Liver (tissue), 9 donors: ENCODE results near the gene C6orf163. TPM values are rescaled to one million over a fixed set of nuclear protein-coding genes. Genes with fewer than 3 reads are reported as not detected.

Experiments
- DNase-seq: peaks from one replicate; pipeline ENCODE4 v3.0.0-alpha.2; 2017; ENCODE audit warnings: low spot score
- H3K27ac ChIP-seq, 2 donors: one replicate each; pipeline ENCODE4 v1.7.0; 2013; ENCODE audit warnings: inconsistent platforms in 2 of 2, low read length in 2 of 2, control low read depth in 1 of 2, low read depth in 1 of 2, mild to moderate bottlenecking in 1 of 2
- H3K27me3 ChIP-seq, 4 donors: one replicate each; pipeline versions ENCODE4 v1.6.1 to v1.7.0; 2013; ENCODE audit warnings: low read length in 3 of 4, inconsistent platforms in 1 of 4, mild to moderate bottlenecking in 1 of 4, moderate library complexity in 1 of 4; ENCODE audit not compliant: control insufficient read depth in 4 of 4, insufficient read depth in 4 of 4
- H3K36me3 ChIP-seq, 4 donors: one replicate each; pipeline versions ENCODE4 v1.6.1 to v1.7.0; 2013; ENCODE audit warnings: low read length in 3 of 4, mild to moderate bottlenecking in 3 of 4, low read depth in 1 of 4, moderate library complexity in 1 of 4; ENCODE audit not compliant: control insufficient read depth in 4 of 4, insufficient read depth in 3 of 4
- H3K4me1 ChIP-seq, 4 donors: one replicate each; pipeline versions ENCODE4 v1.6.1 to v1.7.0; 2013; ENCODE audit warnings: low read length in 3 of 4, mild to moderate bottlenecking in 3 of 4, moderate library complexity in 1 of 4; ENCODE audit not compliant: control insufficient read depth in 4 of 4, insufficient read depth in 4 of 4
- H3K4me3 ChIP-seq, 3 donors: one replicate each; pipeline versions ENCODE4 v1.6.1 to v1.7.0; 2013; ENCODE audit warnings: low read length in 3 of 3, control low read depth in 1 of 3, low read depth in 1 of 3, mild to moderate bottlenecking in 1 of 3
- H3K9ac ChIP-seq, 2 donors: one replicate each; pipeline ENCODE4 v1.7.0; 2013; ENCODE audit warnings: low read length in 2 of 2, mild to moderate bottlenecking in 2 of 2, moderate library complexity in 2 of 2, control low read depth in 1 of 2, low read depth in 1 of 2
- H3K9me3 ChIP-seq, 4 donors: one replicate each; pipeline versions ENCODE4 v1.6.1 to v1.7.0; 2013; ENCODE audit warnings: low read length in 3 of 4; ENCODE audit not compliant: control insufficient read depth in 4 of 4
- ATF3 ChIP-seq: IDR thresholded peaks from 2 replicates; pipeline ENCODE4 v1.6.1; 2016; ENCODE audit warnings: antibody characterized with exemption
- CTCF ChIP-seq: fragments of 150-350 bp; IDR thresholded peaks from 2 replicates; pipeline ENCODE4 v1.5.1; 2017; ENCODE audit warnings: improper control_type of control experiment, low read depth, low read length; ENCODE audit not compliant: missing input control
- EGR1 ChIP-seq, 2 donors: IDR thresholded peaks; 2 replicates each; pipeline ENCODE4 v1.6.1; 2016 to 2018; ENCODE audit warnings: antibody characterized with exemption in 2 of 2, low read depth in 2 of 2
- FOXA1 ChIP-seq: IDR thresholded peaks from 2 replicates; pipeline ENCODE4 v1.6.1; 2016; ENCODE audit warnings: antibody characterized with exemption
- JUND ChIP-seq, 2 donors: IDR thresholded peaks; 2 replicates each; pipeline ENCODE4 v1.6.1; 2016; ENCODE audit warnings: antibody characterized with exemption in 2 of 2
- NR2F2 ChIP-seq: IDR thresholded peaks from 2 replicates; pipeline ENCODE4 v1.6.1; 2016; ENCODE audit warnings: antibody characterized with exemption
- RAD21 ChIP-seq, 2 donors: IDR thresholded peaks; 2 replicates each; pipeline ENCODE4 v1.6.1; 2016; ENCODE audit warnings: antibody characterized with exemption in 2 of 2, mild to moderate bottlenecking in 2 of 2
- REST ChIP-seq: IDR thresholded peaks from 2 replicates; pipeline ENCODE4 v1.6.1; 2016; ENCODE audit warnings: antibody characterized with exemption, mild to moderate bottlenecking
- RXRA ChIP-seq, 2 donors: IDR thresholded peaks; 2 replicates each; pipeline ENCODE4 v1.6.1; 2017 to 2018; ENCODE audit warnings: antibody characterized with exemption in 2 of 2, mild to moderate bottlenecking in 1 of 2
- SP1 ChIP-seq: IDR thresholded peaks from 2 replicates; pipeline ENCODE4 v1.6.1; 2018; ENCODE audit warnings: antibody characterized with exemption, mild to moderate bottlenecking
- TAF1 ChIP-seq: conservative IDR thresholded peaks from 2 replicates; pipeline ENCODE4 v1.6.1; 2016; ENCODE audit warnings: antibody characterized with exemption, mild to moderate bottlenecking
- YY1 ChIP-seq: IDR thresholded peaks from 2 replicates; pipeline ENCODE4 v1.6.1; 2016; ENCODE audit warnings: antibody characterized with exemption, mild to moderate bottlenecking
- WGBS: extraction: QIAGEN DNeasy Blood & Tissue Kit; methylation state at CpG from one replicate; pipeline ENCODE4 v1.1.7; 2013; 5-methylcytosine and 5-hydroxymethylcytosine counted together
- polyA plus RNA-seq, 2 donors: library from polyadenylated mRNA; stranded (reverse) in 1 of 2; unstranded in 1 of 2; fragments of 200-250 nt in 1 of 2; fragments of >200 nt in 1 of 2; fragmentation: Nextera tagmentation in 1 of 2; extraction: Ambion mirVana in 1 of 2; gene quantifications; one replicate each; pipeline versions ENCODE4 v1.2.1 to v1.2.3, GENCODE V29; 2013 to 2015
- total RNA-seq, 2 donors: library from RNA; depleted of rRNA; stranded (reverse); fragments of >200 nt; gene quantifications; one replicate each; pipeline ENCODE4 v1.2.3, GENCODE V29; 2014
- TF ChIP-seq, protein P1 (sequence below): IDR thresholded peaks from 2 replicates; pipeline ENCODE4 v1.6.1; 2016; ENCODE audit warnings: antibody characterized with exemption
- donor health status: healthy.
- donor health status: healthy.
- donor health status: healthy.
- donor health status: healthy.
- donor health status: healthy.

C6orf163 gene
- total and polyA plus RNA-seq, 4 donors = 0.09 to 3.0 (median 0.67) TPM

DNA sequence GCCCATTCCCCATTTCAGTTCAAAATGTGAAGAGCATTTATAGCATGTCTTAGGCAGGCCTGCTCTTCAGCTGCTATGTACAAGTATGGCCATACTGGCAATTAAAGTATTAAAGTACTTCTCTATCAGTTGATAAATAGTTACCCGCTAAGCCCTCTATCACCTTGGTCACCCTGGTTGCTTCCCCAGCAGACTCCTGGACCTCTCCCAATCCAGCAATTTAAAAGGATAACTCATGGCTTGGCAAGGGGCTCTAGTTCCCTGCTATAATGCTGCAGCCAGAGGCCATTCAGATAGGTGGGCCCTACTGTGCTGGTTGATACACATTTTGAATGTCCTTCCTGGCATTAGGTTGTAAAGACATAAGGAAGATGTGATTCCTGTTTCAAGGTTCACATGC is 7.0 kb downstream of the C6orf163 start:
- TF ChIP-seq, protein P1, sequence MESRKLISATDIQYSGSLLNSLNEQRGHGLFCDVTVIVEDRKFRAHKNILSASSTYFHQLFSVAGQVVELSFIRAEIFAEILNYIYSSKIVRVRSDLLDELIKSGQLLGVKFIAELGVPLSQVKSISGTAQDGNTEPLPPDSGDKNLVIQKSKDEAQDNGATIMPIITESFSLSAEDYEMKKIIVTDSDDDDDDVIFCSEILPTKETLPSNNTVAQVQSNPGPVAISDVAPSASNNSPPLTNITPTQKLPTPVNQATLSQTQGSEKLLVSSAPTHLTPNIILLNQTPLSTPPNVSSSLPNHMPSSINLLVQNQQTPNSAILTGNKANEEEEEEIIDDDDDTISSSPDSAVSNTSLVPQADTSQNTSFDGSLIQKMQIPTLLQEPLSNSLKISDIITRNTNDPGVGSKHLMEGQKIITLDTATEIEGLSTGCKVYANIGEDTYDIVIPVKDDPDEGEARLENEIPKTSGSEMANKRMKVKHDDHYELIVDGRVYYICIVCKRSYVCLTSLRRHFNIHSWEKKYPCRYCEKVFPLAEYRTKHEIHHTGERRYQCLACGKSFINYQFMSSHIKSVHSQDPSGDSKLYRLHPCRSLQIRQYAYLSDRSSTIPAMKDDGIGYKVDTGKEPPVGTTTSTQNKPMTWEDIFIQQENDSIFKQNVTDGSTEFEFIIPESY = no peak
- TF ChIP-seq REST (no peak), RAD21 (IDR thresholded peaks at IDR 0.05) (no peak), TAF1 (no peak)
- peaks cover 0 to 4% (median 0%) of the 10 kb centered on the region in 4 donors for H3K4me1 ChIP-seq
- no peaks in the 10 kb centered on the region for H3K27me3 ChIP-seq
- no peaks in the 10 kb centered on the region for H3K36me3 ChIP-seq
- no peak overlapping the region for H3K4me3 ChIP-seq
- 98% methylated on average over 1 of the region's 1 CpG for WGBS
- H3K27ac ChIP-seq = no peak overlapping the region
- H3K9me3 ChIP-seq = no peaks in the 10 kb centered on the region
- H3K9ac ChIP-seq = no peak overlapping the region
- no peak for DNase-seq

DNA sequence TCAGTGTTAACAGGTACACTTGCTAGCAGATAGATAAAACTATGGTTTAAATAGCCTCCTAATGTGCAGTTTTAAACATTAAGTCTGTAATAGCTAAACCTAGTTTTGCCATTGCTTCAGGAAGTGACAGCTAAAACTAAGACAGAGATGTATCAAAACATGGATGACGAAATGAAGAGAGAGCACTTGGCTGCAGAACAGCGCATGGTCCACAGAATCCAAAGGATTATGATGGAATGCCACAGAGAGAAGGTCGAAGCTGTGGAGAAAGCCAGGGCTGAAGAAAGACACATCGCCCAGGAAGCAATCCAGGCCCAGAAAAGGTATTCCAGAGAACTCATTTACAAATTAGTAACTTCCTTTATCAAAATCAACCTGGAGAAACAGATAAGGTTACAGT is 11.6 kb downstream of the C6orf163 start:
- WGBS = 94% methylated on average over 4 of the region's 4 CpGs
- H3K27me3 ChIP-seq = no peaks in the 10 kb centered on the region
- no peak for DNase-seq
- H3K4me3 ChIP-seq = no peak overlapping the region
- H3K9me3 ChIP-seq = no peaks in the 10 kb centered on the region
- peaks cover 0 to 1% (median 0%) of the 10 kb centered on the region in 4 donors for H3K36me3 ChIP-seq
- H3K9ac ChIP-seq = no peak overlapping the region
- H3K4me1 ChIP-seq = no peaks in the 10 kb centered on the region
- no peak overlapping the region for H3K27ac ChIP-seq
- TF ChIP-seq SP1 (no peak), YY1 (no peak)

DNA sequence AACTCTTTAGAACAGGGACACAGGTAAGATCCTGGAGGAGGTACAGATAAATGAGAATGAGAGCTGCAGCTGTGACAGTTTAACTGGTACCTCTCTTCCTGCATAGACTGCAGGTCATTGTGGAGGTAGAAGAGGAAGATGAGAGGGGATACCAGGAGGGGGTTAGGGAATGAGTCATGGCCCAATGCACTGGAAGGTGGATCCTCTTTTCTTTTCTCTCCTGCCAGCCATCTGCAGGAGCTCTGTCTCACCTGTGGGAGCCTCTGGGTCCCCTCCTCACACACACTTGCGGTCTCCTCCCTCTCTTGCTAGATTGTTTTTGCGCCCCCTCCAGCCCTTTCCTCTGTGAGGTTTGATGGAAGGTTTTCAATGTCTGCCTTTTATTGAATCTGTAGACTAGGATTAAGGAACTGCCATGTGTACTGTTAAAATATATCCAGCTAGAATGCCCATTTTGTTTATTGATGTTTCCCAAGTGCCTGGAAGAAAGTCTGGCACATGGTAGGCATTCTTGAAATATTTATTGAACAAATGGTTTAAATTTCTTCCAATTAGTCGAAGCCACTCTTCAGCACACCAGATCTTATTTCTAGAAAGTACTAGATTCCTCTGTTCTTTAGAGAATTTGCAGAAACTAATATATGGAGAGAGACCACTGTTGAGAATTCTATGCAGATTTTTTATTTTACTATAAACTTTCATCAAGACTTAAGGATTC is 13.0 kb downstream of the C6orf163 start:
- 96% methylated on average over 3 of the region's 3 CpGs for WGBS
- TF ChIP-seq NR2F2 = no peak
- no peak for TF ChIP-seq JUND (IDR thresholded peaks at IDR 0.05)
- no peak for TF ChIP-seq ATF3
- no peak for TF ChIP-seq RXRA (IDR thresholded peaks at IDR 0.05)
- no peak for TF ChIP-seq FOXA1
- no peak for TF ChIP-seq CTCF
- TF ChIP-seq, protein P1 = no peak
- no peak for TF ChIP-seq EGR1 (IDR thresholded peaks at IDR 0.05; ENCODE audit: low read depth in 2 of 2)
- Histone ChIP-seq H3K4me3 (no peak overlapping the region), H3K27me3 (no peaks in the 10 kb centered on the region), H3K27ac (no peak overlapping the region), H3K9ac (no peak overlapping the region), H3K9me3 (no peaks in the 10 kb centered on the region), H3K4me1 (no peaks in the 10 kb centered on the region), H3K36me3 (peaks cover 0 to 1% (median 0%) of the 10 kb centered on the region in 4 donors)
- DNase-seq = no peak
